Neural cell (in vitro differentiated cells): ENCODE results near the gene ZNF775.

Experiments
- CTCF ChIP-seq: fragments of 450-650 bp; IDR thresholded peaks from 2 replicates; pipeline ENCODE4 v1.5.1; 2014; ENCODE audit warnings: antibody characterized with exemption, mild to moderate bottlenecking, moderate library complexity; ENCODE audit not compliant: poor library complexity, severe bottlenecking
- POLR2AphosphoS5 ChIP-seq: IDR thresholded peaks from 2 replicates; pipeline ENCODE4 v1.6.1; 2012
- RAD21 ChIP-seq: fragments of 450-650 bp; conservative IDR thresholded peaks from 2 replicates; pipeline ENCODE4 v1.6.1; 2014; ENCODE audit warnings: antibody characterized with exemption, mild to moderate bottlenecking, moderate library complexity
- REST ChIP-seq: IDR thresholded peaks from 2 replicates; pipeline ENCODE4 v1.6.1; 2012; ENCODE audit warnings: borderline replicate concordance

- TF ChIP-seq CTCF (no peak), POLR2AphosphoS5 (no peak), RAD21 (no peak), REST (no peak)
Observed at GRCh38 chr7:150377635-150378034, 1.5 kb upstream of the ZNF775 start.
